CD4-positive, alpha-beta T cell treated with Interleukin-1 beta for 1 hour (primary cell): ENCODE data around the gene PGLYRP3.
A peak's percentile ranks its signal among the peaks of the same experiment; 100 is the strongest.

Experiments
- DNase-seq, 2 donors: peaks; one replicate each; pipeline ENCODE4 v3.0.0-alpha.2; 2020 to 2022

PGLYRP3 gene

GRCh38 chr1:153313288-153313687 is 536 bp upstream of the PGLYRP3 start:
- DNase-seq: no peak

DNA sequence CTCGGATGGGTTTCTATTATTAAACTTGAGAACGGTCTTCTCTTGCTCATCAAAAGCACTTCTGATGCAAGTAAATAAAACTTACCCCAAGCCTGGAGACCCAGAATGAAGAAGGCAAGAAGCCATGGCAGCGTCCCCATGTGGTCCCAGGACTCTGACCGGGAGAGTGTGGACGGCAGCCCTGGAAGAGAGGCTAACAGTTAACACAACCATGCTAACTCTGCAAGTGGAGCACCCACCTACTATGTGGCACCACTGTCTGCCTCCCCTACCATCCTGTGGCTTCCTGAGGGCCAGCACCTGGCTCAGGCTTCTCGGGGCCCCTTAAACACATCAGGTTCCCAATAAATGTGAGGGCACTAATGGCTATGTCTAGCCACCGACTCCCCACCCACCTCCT is 2.2 kb downstream of the PGLYRP3 start:
- DNase-seq: no peak

DNA sequence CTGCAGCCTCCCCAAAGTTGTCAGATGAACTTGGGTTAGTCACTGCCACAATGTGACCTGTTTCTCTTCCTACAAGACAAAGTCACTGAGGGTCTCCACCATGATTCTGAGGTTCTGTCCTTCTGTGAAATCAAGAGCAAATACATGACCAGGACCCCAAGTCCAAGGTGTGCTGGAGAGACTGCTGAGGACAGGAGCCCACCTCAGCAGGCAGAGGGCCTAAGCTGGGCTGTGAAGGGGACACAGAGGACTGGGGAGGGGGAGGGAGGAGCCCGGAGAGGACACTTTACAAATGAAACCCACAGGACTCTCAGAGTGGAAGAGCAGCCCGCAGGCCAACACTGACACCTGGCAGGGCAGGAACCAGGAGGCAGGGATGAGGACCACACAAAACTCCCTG is 3.3 kb downstream of the PGLYRP3 start:
- DNase-seq: no peak

DNA sequence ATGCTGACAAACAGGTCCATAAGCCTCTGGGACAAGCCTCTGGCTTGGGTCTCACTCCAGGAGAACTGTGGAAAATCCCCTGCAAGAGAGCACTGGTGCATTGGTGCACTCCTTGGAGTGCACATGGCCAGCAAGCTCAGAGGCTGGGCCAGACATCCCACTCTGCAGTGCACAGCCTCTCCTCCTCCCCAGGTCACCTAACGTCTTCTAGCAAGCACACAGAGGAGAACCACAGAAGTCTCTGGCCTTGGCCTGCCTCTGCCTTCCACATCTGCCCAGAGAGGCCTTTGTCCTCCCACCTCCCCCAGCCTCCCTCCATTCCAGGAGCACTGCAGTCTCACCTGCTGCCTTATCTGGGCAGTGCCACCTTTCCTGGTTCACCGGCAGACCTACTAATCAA is 4.2 kb downstream of the PGLYRP3 start:
- DNase-seq: no peak

- no peak for DNase-seq
These were observed 5.5 kb downstream of the PGLYRP3 start for GRCh38 chr1:153307221-153307600.

DNA sequence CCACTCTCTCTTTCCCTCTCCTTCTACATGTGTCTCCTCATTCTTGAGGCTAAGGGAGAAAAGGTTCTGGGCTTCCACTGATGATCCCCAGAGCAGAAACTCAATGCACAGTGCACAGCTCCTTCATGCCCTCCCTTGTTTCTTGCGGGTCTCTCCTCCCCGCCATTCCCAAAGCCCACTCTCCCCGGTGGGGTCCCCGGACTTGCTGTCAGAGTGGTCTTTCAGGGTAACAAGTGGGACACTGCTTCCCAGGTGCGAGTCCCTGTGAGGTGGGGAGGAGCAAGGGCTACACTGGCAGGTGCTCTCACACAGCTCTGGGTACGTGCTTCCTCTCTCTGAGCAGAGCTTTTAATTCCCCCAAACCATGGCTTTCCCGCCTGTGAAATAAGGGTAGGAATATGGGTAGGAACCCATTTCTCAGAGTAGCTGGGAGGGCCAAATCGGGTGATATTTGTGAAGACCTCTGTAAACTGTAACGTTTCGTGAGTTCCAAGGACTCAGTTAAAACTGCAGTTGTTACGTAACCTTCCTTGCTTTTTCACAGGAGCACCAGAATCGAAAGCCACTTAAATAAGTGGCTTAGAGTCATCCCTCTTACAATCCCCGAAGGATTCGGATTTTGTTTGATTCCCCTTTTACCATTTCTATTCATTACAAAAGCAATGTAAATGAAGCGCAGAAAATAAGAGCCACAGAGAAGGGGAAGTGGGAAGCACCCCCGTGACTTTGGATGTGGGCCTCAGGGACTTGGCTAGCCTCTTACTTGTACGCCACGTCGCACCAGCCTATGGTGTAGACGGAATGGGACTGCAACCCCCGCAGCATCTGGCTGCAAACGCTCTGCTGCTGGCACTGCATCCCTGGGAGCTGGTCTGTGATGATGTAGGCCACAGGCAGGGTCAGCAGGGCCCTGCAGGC is 6.2 kb downstream of the PGLYRP3 start:
- no peak for DNase-seq

- no peak for DNase-seq
These were observed 7.1 kb downstream of the PGLYRP3 start for GRCh38 chr1:153305682-153306081.

DNA sequence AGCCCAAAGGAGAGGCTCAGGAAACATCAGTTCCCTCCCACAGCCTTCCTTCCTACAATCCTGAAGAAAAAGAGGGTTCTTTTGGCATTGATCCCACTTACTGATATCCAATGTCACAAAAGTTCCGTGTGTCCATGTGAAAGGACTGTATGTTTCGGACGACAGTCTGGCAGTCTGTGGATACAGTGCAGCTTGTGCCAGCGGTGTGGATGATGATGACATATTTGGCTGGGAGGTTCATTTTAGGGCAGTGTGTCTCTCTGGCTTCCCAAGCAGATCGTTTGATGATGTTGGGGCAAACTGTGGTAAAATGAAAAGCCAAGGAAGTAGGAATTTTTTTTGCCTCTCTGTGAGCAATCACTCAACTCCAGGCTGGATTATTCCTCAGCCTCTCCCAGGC is 10.4 kb downstream of the PGLYRP3 start:
- no peak for DNase-seq

GRCh38 chr1:153293851-153294250 is 18.9 kb downstream of the PGLYRP3 start:
- peak in 1 of 2 donors; percentile 10 for DNase-seq

DNA sequence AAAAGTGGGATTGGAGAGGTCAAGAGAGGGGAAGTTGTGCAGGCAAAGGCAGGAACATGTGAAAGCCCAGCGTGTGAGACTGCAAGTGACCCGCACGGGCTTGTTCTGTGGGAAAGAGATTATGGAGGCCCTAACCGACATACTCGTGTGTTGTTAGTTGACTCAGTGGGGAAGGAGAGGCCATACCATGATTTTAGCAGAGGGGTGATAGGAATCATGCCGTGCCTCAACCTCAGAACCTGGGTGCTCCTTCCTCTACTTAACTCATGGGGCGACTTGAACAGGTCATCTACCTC is 19.3 kb downstream of the PGLYRP3 start:
- DNase-seq: no peak

- no peak for DNase-seq
These were observed 19.8 kb downstream of the PGLYRP3 start for GRCh38 chr1:153292740-153293479.

DNA sequence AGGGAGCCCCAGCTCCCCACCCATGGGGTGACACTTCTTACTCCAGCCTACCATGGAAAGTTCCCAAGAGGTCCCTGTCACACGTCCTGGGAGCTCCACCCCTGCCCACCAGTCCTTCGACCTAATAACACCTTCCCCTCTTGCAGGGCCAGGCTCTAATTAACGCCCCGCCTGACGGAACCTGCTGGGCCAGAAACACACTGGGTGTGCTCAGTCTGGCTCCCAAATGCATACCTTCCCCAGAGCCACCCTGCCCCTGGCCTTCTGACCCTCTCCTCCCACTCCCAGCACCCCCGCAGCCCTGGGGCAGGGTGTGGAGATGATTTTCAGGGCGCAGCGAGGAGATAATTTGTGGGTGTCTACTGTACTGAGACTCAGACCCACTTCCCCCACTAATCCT is 20.6 kb downstream of the PGLYRP3 start:
- DNase-seq: no peak

- no peak for DNase-seq
These were observed 21.2 kb downstream of the PGLYRP3 start for GRCh38 chr1:153291514-153291913.

DNA sequence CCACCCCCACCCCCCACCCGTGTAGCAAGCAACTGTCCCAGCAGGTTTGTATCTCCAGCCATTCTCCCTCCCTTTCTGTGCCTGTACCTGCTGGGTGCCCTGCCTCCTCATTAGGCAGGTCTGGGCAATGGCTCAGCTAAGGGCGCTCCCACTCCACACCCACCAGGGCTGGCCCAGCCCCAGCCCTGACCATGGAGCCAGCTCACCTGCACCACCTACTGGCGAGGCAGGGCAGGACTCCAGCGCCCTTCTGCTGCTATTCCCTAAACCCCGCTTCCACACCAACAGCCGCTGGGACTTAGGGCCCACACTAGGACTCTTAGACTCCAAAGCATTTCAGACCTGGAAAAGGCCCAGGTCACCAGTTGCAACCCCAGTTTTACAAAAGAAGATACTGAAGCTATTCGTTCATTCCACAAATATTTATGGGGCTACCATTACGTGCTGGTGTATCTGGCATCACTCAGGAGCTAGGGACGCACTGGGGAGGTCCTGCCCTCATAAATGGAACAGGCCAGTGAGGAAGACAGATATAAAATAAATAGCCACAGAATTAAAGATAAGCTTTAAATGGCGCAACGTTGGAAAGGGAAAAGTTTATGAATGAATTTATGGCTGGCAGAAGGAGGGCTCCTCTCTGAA is 24.0 kb downstream of the PGLYRP3 start:
- DNase-seq: no peak

GRCh38 chr1:153277852-153278251 is 34.9 kb downstream of the PGLYRP3 start:
- DNase-seq: peak; percentile 33 to 45

- DNase-seq: no peak
These were observed 40.6 kb downstream of the PGLYRP3 start for GRCh38 chr1:153272186-153272585.

DNA sequence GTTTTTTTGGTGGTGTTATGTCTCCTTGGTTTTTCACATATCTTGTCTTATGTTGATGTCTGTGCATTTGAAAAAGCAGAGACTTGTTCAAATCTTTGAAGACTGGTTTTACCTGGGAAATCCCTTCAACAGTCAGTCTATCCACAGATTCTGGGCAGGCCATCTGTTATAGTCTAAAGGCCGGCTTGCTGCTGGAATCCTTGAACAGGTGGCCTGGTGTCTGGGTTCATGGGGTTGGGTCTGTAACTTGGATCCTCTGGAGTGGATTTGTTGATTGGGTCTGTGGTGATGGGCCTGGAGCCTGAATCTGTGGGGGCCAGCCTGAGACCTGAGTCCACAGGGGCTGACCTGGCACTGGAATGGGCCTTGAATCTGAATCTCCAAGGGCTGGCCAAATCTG is 41.0 kb downstream of the PGLYRP3 start:
- no peak for DNase-seq

DNA sequence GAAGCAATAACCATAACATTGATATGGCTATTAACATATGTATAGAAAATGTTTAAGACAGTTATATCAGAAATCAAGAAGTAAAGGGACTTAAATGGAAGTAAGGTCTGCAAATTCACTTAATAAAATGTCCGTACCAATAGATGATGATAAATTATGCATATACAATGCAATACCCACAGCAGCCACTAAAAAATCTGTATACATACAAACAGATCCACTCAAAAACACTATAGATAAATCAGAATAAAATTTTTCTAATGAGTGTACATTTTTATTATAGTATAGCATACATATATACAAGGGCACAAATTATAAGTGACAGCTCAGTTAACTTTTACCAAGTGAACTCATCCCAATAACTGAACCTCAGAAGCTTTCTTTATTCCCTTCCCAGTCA is 47.3 kb downstream of the PGLYRP3 start:
- no peak for DNase-seq

GRCh38 chr1:153262462-153263157 is 50.1 kb downstream of the PGLYRP3 start:
- no peak for DNase-seq

- no peak for DNase-seq
These were observed 50.7 kb downstream of the PGLYRP3 start for GRCh38 chr1:153262070-153262366.

DNA sequence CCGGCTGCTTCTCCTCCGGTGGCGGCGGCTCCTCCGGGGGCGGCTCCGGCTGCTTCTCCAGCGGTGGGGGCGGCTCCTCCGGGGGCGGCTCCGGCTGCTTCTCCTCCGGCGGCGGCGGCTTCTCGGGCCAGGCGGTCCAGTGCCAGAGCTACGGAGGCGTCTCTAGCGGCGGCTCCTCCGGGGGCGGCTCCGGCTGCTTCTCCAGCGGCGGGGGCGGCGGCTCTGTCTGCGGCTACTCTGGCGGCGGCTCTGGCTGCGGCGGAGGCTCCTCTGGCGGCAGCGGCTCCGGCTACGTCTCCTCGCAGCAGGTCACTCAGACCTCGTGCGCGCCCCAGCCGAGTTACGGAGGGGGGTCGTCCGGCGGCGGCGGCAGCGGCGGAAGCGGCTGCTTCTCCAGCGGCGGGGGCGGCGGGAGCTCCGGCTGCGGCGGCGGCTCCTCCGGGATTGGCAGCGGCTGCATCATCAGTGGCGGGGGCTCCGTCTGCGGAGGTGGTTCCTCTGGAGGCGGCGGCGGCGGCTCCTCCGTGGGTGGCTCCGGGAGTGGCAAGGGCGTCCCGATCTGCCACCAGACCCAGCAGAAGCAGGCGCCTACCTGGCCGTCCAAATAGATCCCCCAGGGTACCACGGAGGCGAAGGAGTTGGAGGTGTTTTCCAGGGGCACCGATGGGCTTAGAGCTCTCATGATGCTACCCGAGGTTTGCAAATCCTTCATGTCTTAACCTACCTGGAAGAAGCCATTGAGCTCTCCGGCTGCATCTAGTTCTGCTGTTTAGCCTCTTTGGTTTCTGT is 51.3 kb downstream of the PGLYRP3 start:
- DNase-seq: peak; percentile 7 to 17

DNA sequence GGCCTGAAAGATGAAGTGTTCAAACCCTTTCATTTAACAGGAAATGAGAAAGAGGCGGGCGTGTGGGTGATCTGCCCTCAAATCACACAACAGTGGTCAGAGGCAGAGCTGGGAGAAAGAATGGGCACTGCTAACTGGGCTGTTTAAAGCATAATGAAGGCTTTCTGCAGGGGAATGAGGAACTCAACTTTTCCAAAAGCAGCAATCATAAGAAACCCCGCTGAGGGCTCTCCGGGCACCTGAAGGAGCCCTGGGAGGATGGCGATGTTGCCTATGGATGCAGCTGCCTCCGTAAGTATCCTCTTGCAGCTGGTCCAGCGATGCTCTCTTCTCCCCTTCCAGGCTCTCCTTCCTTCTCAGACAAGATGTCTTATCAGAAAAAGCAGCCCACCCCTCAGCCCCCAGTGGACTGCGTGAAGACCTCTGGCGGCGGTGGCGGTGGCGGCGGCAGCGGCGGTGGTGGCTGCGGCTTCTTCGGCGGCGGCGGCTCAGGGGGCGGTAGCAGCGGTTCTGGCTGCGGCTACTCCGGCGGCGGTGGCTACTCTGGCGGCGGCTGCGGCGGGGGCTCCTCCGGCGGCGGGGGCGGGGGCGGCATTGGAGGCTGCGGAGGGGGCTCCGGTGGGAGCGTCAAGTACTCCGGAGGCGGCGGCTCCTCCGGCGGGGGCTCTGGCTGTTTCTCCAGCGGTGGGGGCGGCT is 52.0 kb downstream of the PGLYRP3 start:
- peak in 1 of 2 donors; percentile 17 for DNase-seq
